ENCODE data around the gene CHURC1.

The CHURC1 gene

GRCh38 chr14:64880221-64881121, 33.8 kb upstream of the CHURC1 start:
- TF ChIP-seq CTCF (IDR thresholded peaks at IDR 0.05; ENCODE audit: insufficient read depth, low read depth, low read length, missing control alignments): no peak
- peak overlapping the region; percentile 28 for H3K4me3 ChIP-seq (ENCODE audit: low read length)
- no peak for DNase-seq (ENCODE audit: low read depth)

GRCh38 chr14:64885559-64885958, 28.7 kb upstream of the CHURC1 start:
- DNase-seq (ENCODE audit: low read depth): no peak
- no peak for TF ChIP-seq CTCF (IDR thresholded peaks at IDR 0.05; ENCODE audit: insufficient read depth, low read depth, low read length, missing control alignments)
- H3K4me3 ChIP-seq (ENCODE audit: low read length): no peak overlapping the region

GRCh38 chr14:64889352-64889751, 24.9 kb upstream of the CHURC1 start:
- no peak for TF ChIP-seq CTCF (IDR thresholded peaks at IDR 0.05; ENCODE audit: insufficient read depth, low read depth, low read length, missing control alignments)
- H3K4me3 ChIP-seq (ENCODE audit: low read length): no peak overlapping the region
- DNase-seq (ENCODE audit: low read depth): no peak

GRCh38 chr14:64891173-64891838, 22.9 kb upstream of the CHURC1 start:
- no peak for DNase-seq (ENCODE audit: low read depth)
- TF ChIP-seq CTCF (IDR thresholded peaks at IDR 0.05; ENCODE audit: insufficient read depth, low read depth, low read length, missing control alignments): no peak
- H3K4me3 ChIP-seq (ENCODE audit: low read length): no peak overlapping the region

GRCh38 chr14:64891839-64892375, 22.3 kb upstream of the CHURC1 start:
- no peak overlapping the region for H3K4me3 ChIP-seq (ENCODE audit: low read length)
- TF ChIP-seq CTCF (IDR thresholded peaks at IDR 0.05; ENCODE audit: insufficient read depth, low read depth, low read length, missing control alignments): peak; percentile 59
- peak; percentile 78 for DNase-seq (ENCODE audit: low read depth)

- H3K4me3 ChIP-seq (ENCODE audit: low read length): no peak overlapping the region
- TF ChIP-seq CTCF (IDR thresholded peaks at IDR 0.05; ENCODE audit: insufficient read depth, low read depth, low read length, missing control alignments): no peak
- DNase-seq (ENCODE audit: low read depth): no peak
These were observed 14.3 kb upstream of the CHURC1 start for GRCh38 chr14:64899958-64900357.
